K562 (cell line): ENCODE data around the gene SLC30A9. TPM values are rescaled to one million over a fixed set of nuclear protein-coding genes. Genes with fewer than 3 reads are reported as not detected.

ENCODE experiments used
- polyA plus RNA-seq, 8 experiments: library from polyadenylated mRNA; depleted of rRNA in 4 of 8; stranded (reverse) in 5 of 8; unstranded in 3 of 8; fragments of >200 nt; fragmentation: Nextera tagmentation in 2 of 8; fragmentation: Illumina TruSeq in 1 of 8; extraction: Ambion mirVana in 2 of 8; extraction: Trizol in 1 of 8; gene quantifications; 2 replicates each; pipeline versions ENCODE4 v1.2.1 to v1.2.3, GENCODE V29; 2011 to 2014; ENCODE audit warnings: inconsistent platforms in 1 of 8, missing spikeins in 1 of 8
- total RNA-seq, 7 experiments: library from RNA; depleted of rRNA in 6 of 7; stranded (reverse); fragments of >200 nt in 6 of 7; fragmentation: Illumina TruSeq in 2 of 7; extraction: Trizol in 2 of 7; gene quantifications; 2 replicates each; pipeline versions ENCODE4 v1.2.1 to v1.2.3, GENCODE V29; 2011 to 2021; ENCODE audit warnings: low replicate concordance in 1 of 7
- TF ChIP-seq, protein P1 (sequence below): fragments of 200-600 bp; sonication (generic); IDR thresholded peaks from one replicate; pipeline ENCODE4 v1.6.1; 2012; ENCODE audit warnings: mild to moderate bottlenecking, low read depth, low read length, inconsistent platforms
- TF ChIP-seq, protein P2 (sequence below): fragments of 250-450 bp; sonication (Bioruptor Pico); IDR thresholded peaks from 2 replicates; pipeline ENCODE4 v1.8.0; 2021; ENCODE audit warnings: moderate library complexity, mild to moderate bottlenecking, inconsistent platforms

SLC30A9 gene
- total and polyA plus RNA-seq, 9 of the 15 experiments (the other 6 are each of a cell fraction or from before 2014, with no cell fraction given): 14.7 to 73.5 (median 51.6) TPM

DNA sequence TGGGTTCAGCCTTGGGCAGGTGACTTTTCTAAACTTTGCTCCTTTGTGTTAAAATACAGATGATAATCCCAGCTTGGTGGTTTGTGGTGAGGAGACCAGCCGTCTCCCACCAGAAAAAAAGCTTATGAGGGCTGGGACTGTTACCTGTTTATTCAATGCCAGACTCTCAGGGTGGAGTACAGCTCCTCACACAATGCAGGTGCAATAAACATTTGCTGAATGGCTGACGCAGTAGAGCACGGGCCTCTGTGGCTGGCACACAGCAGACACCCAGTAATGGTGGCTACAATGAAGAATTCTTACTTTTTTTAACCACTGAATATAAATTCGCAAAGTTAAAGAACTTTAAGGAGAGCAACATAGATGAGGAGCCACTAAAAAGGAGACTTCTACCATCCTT lies 131.9 kb downstream of the SLC30A9 start (continued):
- TF ChIP-seq, protein P1, sequence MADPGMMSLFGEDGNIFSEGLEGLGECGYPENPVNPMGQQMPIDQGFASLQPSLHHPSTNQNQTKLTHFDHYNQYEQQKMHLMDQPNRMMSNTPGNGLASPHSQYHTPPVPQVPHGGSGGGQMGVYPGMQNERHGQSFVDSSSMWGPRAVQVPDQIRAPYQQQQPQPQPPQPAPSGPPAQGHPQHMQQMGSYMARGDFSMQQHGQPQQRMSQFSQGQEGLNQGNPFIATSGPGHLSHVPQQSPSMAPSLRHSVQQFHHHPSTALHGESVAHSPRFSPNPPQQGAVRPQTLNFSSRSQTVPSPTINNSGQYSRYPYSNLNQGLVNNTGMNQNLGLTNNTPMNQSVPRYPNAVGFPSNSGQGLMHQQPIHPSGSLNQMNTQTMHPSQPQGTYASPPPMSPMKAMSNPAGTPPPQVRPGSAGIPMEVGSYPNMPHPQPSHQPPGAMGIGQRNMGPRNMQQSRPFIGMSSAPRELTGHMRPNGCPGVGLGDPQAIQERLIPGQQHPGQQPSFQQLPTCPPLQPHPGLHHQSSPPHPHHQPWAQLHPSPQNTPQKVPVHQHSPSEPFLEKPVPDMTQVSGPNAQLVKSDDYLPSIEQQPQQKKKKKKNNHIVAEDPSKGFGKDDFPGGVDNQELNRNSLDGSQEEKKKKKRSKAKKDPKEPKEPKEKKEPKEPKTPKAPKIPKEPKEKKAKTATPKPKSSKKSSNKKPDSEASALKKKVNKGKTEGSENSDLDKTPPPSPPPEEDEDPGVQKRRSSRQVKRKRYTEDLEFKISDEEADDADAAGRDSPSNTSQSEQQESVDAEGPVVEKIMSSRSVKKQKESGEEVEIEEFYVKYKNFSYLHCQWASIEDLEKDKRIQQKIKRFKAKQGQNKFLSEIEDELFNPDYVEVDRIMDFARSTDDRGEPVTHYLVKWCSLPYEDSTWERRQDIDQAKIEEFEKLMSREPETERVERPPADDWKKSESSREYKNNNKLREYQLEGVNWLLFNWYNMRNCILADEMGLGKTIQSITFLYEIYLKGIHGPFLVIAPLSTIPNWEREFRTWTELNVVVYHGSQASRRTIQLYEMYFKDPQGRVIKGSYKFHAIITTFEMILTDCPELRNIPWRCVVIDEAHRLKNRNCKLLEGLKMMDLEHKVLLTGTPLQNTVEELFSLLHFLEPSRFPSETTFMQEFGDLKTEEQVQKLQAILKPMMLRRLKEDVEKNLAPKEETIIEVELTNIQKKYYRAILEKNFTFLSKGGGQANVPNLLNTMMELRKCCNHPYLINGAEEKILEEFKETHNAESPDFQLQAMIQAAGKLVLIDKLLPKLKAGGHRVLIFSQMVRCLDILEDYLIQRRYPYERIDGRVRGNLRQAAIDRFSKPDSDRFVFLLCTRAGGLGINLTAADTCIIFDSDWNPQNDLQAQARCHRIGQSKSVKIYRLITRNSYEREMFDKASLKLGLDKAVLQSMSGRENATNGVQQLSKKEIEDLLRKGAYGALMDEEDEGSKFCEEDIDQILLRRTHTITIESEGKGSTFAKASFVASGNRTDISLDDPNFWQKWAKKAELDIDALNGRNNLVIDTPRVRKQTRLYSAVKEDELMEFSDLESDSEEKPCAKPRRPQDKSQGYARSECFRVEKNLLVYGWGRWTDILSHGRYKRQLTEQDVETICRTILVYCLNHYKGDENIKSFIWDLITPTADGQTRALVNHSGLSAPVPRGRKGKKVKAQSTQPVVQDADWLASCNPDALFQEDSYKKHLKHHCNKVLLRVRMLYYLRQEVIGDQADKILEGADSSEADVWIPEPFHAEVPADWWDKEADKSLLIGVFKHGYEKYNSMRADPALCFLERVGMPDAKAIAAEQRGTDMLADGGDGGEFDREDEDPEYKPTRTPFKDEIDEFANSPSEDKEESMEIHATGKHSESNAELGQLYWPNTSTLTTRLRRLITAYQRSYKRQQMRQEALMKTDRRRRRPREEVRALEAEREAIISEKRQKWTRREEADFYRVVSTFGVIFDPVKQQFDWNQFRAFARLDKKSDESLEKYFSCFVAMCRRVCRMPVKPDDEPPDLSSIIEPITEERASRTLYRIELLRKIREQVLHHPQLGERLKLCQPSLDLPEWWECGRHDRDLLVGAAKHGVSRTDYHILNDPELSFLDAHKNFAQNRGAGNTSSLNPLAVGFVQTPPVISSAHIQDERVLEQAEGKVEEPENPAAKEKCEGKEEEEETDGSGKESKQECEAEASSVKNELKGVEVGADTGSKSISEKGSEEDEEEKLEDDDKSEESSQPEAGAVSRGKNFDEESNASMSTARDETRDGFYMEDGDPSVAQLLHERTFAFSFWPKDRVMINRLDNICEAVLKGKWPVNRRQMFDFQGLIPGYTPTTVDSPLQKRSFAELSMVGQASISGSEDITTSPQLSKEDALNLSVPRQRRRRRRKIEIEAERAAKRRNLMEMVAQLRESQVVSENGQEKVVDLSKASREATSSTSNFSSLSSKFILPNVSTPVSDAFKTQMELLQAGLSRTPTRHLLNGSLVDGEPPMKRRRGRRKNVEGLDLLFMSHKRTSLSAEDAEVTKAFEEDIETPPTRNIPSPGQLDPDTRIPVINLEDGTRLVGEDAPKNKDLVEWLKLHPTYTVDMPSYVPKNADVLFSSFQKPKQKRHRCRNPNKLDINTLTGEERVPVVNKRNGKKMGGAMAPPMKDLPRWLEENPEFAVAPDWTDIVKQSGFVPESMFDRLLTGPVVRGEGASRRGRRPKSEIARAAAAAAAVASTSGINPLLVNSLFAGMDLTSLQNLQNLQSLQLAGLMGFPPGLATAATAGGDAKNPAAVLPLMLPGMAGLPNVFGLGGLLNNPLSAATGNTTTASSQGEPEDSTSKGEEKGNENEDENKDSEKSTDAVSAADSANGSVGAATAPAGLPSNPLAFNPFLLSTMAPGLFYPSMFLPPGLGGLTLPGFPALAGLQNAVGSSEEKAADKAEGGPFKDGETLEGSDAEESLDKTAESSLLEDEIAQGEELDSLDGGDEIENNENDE: no peak
- TF ChIP-seq, protein P2, sequence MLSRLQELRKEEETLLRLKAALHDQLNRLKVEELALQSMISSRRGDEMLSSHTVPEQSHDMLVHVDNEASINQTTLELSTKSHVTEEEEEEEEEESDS (CRISPR knock-in tag): no peak
- TF ChIP-seq, all 486 proteins: peak for 0
